Endothelial cell of hepatic sinusoid (primary cell): ENCODE results near the gene WWOX.

ENCODE experiments used
- in situ Hi-C: cut with HindIII; loops from 2 replicates; pipeline ENCODE4 v1.10.0; 2017; ENCODE audit warnings: low sequenced_read_pairs

WWOX gene

GRCh38 chr16:78745108-78746019 is 645.9 kb downstream of the WWOX start:
- in situ Hi-C loops = no loop called here

- in situ Hi-C loops = no loop called here
Measured at GRCh38 chr16:78746718-78747117, 647.3 kb downstream of the WWOX start.

- in situ Hi-C loops = no loop called here
Measured at GRCh38 chr16:78748220-78748929, 648.9 kb downstream of the WWOX start.

GRCh38 chr16:78749745-78750268 is 650.4 kb downstream of the WWOX start:
- in situ Hi-C loops = no loop called here

GRCh38 chr16:78750611-78751010 is 651.2 kb downstream of the WWOX start:
- in situ Hi-C loops = no loop called here

GRCh38 chr16:78751601-78752000 is 652.1 kb downstream of the WWOX start:
- in situ Hi-C loops = no loop called here

GRCh38 chr16:78754713-78755112 is 655.3 kb downstream of the WWOX start:
- in situ Hi-C loops = no loop called here

- in situ Hi-C loops = no loop called here
Measured at GRCh38 chr16:78755751-78756661, 656.6 kb downstream of the WWOX start.

GRCh38 chr16:78759596-78759995 is 660.1 kb downstream of the WWOX start:
- in situ Hi-C loops = no loop called here

- in situ Hi-C loops = no loop called here
Measured at GRCh38 chr16:78760611-78761010, 661.2 kb downstream of the WWOX start.

- in situ Hi-C loops = no loop called here
Measured at GRCh38 chr16:78761427-78761826, 662.0 kb downstream of the WWOX start.

- in situ Hi-C loops = no loop called here
Measured at GRCh38 chr16:78762222-78762621, 662.8 kb downstream of the WWOX start.

- in situ Hi-C loops = no loop called here
Measured at GRCh38 chr16:78763821-78764440, 664.5 kb downstream of the WWOX start.

GRCh38 chr16:78764478-78764877 is 665.0 kb downstream of the WWOX start:
- in situ Hi-C loops = no loop called here

GRCh38 chr16:78768226-78768625 is 668.8 kb downstream of the WWOX start:
- in situ Hi-C loops = no loop called here

- in situ Hi-C loops = no loop called here
Measured at GRCh38 chr16:78768718-78769117, 669.3 kb downstream of the WWOX start.

GRCh38 chr16:78770353-78771091 is 671.1 kb downstream of the WWOX start:
- in situ Hi-C loops = no loop called here

- in situ Hi-C loops = no loop called here
Measured at GRCh38 chr16:78773291-78773702, 673.8 kb downstream of the WWOX start.

GRCh38 chr16:78773706-78774105 is 674.3 kb downstream of the WWOX start:
- in situ Hi-C loops = no loop called here

- in situ Hi-C loops = no loop called here
Measured at GRCh38 chr16:78775161-78775561, 675.7 kb downstream of the WWOX start.
